GM19351 (cell line): Measurements from ENCODE around the gene SPTBN1.

Source experiments
- ATAC-seq: cut with Tn5 transposase; IDR thresholded peaks from one replicate; pipeline ENCODE4 v1.9.1; 2021; ENCODE audit warnings: mild to moderate bottlenecking, moderate library complexity; ENCODE audit not compliant: unreplicated experiment

SPTBN1 gene

DNA sequence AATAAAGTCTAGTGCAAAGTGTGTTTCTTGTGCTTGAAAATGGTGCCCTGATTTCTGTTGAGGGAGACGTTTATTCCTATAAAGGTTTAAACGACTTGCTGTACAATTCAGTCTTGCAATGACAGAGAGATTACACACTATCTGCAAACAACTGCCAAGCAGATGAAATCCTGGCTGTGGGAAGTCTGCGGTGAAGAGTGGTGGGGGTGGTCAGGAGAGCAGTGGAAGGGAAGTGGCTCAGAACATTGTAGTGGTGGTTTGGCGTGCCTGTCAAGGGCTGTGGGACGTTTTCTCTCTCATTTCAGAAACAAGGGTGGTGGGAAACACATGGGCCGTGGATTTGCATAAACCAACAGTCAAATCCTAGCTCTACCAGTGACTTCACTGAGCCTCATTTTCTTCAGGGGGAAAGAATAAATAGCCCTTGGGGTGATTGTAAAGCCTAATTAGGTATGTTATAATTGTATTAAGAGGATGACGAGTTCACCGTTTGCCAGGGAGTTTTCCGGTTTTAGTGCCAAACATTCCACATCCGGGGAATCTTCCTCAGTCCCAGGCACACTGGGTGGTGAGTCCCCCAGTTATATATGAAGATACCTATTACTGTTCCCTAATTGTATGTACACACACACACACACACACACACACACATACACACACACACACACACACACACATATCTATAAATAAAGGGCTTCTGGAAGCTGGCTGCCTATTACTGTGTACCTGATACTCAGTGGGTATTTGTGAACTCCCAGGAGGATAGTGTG, 115.0 kb downstream of the SPTBN1 start:
- ATAC-seq: peak; percentile 58

DNA sequence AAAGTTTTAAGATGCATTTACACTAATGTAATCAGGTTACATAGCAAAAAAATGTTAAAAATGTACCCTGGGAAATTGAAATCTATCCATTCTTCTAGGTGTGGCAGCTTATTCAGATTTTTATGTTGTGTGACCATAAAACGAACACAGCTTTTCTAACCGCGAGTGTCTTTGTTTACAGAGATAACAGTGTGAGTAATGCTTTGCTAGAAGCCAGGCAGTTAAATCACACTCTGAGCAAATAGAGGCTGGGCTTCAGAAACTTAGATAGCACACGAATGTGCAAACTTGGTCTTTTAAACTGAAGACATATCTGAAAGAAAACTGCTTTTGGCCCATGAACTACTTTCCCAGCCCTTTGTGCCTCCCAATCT, 116.1 kb downstream of the SPTBN1 start:
- ATAC-seq: no peak

DNA sequence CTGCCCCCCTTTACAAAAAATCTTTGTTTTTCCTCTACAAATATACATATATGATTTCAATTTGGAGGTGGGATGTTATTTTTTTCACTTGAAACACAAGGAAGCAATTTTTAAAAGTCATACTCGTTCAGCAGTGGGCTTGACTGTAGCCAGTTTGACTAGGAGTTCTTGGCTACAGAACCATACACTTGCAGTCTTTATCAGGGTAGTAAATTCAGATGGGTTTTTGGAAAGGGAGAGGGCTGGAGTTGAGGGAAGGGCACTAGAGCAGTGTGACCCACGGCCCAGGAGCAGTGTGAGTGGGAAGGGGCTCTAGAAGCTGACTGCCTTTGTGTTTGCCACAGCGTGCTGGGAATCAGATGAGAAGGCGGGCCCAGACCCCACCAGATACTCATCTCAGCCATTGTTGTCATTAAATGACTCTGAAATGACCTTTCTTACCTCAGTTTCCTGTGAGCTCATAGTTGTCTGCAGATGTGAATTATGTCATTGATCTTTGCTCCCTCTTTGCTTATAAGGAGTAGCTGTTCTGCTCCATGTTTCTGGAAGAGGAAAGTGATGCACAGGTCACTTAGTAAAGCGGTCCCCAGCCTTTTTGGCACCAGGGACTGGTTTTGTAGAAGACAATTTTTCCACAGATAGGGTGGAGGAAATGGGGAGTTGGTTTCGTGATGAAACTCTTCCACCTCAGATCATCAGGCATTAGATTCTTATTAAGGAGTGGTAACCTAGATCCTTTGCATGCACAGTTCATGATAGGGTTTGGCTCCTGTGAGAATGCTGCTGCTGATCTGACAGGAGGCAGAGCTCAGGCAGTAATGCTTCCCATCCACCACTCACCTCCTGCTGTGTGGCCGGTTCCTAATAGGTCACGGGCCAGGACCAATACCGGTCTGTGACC, 116.8 kb downstream of the SPTBN1 start:
- peak; percentile 11 for ATAC-seq

DNA sequence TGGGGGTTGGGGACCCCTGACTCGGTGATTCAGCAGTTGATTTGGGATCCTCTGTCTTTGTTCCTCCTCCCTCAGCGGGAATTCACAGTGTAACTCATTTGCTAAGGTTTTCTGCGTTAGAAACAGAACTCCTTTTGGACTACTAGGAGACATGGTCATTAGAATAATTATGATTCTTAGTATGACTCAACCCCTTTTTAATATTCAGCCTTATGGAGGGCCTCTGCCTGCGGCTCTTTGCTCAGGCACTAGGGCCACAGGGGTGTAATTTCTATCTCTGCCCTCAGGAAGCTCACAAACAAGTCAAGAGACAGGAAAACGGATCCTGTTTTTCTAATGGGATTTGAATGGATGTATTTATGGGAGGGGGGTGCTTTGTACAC, 117.4 kb downstream of the SPTBN1 start:
- ATAC-seq: no peak

DNA sequence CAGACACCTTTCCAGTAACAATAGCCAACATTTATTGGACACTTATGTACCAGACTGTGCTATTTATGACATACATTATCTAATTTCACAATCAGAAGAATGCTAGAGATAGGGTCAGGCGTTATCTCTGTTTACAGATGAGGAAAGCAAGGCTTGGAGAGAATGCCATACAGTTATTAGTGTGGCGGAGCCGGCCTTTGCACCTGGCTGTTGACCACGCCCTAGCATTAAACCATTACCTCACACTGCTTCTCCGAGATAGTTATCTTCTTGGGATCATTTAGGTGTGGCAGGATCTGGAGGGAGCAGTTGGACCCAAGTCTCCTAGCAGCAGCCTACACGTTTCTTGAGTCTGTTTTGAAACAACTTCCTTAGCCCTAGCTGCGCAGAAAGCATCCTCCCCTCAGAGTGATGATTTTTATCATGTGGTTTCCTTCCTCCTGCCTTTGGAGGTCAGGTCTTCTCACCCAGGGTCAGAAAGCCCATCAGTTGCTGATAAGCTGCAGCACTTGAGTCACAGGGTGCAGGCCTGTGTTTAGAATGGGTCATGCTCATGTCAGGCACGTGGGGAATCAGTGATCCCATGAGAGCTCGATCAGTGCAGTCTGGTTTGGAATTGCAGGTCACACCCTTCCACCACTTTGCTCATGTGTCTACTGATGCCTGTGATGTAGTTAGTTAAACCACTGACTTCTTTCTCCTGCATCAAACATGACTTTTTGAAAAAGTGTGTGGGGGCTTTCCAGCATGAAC, 118.2 kb downstream of the SPTBN1 start:
- peak; percentile 24 for ATAC-seq

DNA sequence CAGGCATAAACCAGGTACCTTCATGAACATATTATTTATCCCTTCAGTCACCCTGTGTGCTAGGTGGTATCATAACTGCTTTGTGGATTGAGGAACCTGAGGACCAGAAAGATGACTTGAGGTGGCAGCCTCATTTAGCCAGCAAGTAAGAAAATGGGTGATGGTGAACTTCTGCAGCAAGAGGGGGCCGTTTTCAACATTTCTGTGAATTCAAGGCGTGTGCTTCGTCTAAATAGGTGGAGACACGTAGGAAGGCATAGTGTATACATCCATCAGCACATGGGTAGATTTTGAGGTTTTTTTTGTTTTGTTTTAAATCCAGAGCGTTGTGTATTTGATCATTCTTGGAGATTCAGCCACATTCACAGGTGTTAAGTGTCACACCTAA, 118.7 kb downstream of the SPTBN1 start:
- ATAC-seq: no peak

DNA sequence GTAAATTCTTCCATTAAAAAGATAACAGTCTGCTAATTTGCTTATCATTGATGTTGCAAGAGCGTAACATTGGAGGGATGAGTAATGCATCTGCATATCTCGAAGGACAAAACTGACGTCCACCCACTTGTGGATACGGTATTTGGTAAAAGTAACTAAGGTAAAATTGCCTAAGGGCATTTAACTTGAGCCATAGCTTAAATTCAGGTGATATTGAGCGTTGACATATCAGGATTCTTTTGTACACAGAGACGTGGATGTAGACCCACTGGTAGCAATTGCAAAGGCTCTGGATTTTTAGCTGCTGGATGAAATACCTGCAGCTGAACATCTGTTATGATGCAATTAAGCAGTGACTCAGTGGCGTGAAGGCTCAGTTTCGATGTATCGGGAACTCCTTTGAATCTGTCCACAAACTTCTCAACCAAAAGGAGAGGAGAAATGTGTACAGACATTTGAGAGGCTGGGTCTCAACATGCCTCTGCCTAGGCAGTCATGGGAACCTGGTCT, 119.3 kb downstream of the SPTBN1 start:
- ATAC-seq: no peak

DNA sequence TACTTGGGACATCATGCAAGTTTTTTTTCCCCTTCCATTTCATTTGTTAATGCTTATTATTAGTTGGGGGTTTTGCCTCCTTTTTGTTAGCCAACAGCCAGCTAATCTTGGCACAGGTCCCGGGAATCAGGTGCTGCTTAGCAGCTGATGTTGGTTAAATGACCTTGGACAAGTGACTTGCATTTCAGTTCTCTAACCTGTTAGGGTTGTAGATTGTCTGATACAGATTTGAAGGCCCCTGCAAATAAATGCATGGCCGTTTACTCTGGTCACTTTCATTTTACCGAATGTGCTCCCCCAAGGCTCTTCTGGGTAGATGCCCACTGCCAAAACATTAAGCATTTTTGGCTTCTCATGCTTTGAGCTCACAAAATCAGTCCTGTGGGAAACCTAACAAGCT, 120.9 kb downstream of the SPTBN1 start:
- no peak for ATAC-seq

DNA sequence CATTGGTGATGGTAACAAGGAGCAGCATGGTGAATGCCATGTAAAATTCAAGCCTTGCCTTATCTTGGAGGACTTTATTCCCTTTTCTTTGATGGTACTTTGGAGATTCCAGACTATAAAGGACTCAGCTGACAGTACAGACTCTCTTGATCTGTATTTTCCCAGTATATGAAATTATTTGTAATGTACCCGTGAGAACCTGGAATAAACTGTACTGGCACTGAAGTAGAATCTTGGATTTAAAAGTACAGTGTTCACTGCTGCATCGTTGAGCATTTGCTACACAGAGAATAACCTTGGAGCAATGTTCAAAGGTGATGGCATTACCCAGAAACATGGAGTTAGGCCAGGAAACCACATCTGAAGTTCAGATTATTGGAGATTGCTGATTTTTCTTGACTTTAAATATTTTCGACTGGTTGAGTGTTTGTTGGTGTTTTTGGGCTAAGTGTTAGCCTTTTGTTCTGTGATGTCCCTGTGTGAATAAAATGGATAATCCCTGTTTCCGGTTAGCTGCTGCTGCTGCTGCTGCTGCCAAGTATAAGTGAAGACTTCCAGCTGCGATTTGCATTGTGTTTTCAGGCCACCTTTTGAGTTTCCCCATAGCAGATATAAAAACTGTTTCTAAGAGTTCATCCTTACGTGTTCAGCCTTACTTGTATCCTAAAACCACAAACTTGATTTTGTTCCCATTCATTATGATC, 122.0 kb downstream of the SPTBN1 start:
- no peak for ATAC-seq

DNA sequence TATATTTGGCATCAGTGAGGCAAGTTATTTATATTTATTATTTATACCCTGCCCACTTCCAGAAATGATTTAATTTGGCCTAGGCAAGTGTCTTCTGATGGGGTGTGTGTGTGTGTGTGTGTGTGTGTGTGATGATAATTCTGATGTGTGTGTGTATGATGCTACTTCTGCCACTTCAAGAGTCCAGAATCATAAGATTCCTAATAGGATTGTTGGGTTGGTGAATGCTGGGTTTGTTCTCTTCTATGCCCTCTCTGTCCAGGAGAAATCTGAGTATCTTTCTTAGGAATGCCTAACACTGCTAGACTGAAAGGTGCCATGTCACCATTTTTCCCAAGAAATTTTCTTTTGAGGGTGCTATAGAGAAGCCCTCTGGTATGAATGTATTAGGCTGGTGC, 122.5 kb downstream of the SPTBN1 start:
- no peak for ATAC-seq

DNA sequence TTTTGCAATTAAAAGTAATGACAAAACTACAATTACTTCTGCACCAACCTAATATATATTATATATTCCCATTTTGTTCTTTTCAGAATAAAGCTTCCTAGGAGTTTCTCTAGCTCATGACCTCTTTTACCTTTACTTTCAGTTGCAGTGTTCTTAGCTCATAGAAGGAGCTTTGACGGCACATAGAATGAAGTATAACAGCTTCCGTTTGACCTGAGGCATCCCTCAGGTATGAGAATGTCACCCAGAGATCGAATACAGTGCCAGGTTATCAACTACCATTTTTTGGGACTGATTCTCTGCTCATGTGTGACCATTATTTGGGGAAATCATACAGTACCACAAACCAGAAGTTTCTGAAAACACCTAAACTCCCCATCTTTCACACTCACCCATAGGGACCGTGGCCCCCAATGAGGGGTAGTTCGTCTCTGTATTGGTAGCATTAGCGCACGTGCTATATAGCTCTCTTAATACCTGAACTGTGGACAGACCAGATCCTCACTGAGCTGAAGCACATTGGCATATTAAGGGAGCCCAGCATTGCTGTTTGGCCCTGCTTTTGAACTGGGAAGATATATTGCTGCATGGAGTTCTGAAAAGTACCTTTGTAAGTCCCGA, 123.0 kb downstream of the SPTBN1 start:
- no peak for ATAC-seq

DNA sequence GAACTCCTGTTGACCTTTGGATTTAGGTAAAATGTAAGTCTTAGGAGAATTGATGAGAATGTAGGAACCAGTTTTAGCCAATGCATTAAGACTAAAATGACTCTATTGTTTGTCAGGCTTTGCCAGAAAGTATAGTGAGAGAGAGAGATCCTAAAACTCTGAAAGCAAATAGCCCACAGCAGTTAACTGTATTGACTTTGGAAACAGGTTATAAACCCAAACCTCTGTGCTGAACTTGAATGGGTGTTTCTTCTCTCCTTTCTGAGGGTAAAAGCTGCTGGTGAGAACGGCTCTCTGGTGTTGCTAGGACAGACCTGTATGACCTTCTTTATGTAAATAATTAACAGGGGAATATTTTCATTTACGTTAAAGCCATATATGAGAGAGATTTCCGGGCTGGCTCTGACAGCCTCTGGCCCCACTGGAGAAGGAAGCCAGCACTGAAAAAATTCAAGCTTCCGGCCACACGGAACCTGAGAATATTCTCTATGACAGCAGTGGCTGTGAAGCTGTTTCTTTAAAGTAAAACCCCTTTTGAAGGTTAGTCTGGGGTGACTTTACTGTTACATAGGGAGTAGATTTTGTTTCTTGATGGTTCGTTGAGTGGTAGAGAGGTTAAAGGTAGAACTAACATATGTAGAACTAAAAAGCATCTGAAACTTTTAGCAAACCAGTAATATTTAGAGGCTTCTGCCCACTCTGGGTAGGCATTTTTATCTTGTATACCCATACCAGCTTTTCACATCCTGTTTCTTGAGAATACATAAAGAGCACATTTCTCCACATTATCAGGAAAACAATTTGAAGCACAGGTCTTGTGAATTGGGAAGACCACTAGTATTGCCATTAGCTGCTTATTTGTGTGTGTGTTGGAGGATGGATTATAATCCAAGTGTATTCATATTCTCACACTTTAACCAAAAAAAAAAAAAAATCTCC, 123.8 kb downstream of the SPTBN1 start:
- peak; percentile 70 for ATAC-seq

DNA sequence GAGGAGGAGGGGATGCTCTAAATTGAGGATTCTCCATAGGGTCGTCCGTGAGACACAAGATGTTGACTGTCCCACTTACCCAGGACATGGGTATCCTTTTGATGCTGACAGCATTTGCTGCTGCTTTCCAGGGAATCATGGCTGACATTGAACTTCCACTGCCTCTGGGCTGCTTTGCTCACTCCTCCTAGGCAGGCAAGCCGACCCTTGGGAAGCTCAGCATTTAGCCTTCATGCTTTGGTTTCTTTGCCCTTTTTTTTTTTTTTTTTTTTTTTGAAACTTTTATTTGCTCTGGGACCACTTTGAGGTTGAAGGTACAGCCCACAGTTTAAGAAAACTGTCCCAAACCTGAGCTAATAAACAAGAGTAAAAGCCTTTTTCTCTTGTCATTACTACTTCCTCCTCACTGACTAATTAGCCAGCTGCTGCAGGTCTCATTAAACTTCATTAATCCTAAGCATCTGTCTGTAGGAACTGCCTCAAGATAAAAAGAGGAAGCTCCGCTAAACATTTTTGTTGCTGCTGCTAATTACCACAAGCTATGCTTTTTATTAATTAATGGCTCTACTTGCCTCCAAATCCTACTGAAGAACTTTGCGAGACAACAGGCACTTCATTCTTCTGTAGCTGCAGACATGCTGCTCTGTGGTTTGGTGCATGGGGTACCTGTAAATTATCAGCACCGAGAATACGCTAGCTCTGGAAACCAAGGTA, 125.4 kb downstream of the SPTBN1 start:
- peak; percentile 33 for ATAC-seq

DNA sequence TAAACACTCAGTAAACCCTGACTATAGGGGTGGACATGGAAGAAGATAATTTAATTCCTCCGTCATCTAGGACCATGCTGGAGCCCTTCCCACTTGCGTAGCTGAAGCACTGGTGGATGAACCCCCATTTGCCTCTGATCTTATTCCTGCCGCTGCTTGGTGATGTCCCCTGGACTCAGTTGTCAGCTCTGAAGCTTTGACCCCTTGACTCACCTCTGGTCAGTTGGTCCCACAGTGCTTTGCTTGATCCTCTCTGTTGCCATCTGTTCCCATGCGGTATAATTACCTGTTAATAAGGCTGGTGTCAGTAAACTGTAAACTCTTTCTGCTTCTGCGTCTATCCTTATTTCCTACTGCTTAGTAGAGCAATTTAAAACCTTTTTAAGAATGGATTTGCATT, 126.9 kb downstream of the SPTBN1 start:
- no peak for ATAC-seq

DNA sequence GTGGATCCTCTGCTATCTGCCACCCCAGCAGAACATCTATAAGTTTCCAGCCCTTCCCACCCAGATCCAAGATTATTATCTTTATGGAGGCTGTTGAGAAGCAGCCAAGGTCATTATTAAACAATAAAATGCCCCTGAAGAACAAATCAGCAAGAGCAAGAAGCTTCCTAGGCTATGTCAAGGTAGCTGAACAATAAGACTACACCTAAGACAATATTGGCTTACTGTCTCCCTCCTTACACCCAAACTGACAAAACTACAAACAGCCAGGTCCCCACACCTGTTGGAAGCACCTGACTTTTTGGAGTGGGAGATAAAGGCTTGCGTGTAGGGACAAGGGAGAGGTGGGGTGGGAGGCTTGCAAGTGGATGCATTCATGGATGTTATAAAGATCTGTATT, 128.5 kb downstream of the SPTBN1 start:
- no peak for ATAC-seq

DNA sequence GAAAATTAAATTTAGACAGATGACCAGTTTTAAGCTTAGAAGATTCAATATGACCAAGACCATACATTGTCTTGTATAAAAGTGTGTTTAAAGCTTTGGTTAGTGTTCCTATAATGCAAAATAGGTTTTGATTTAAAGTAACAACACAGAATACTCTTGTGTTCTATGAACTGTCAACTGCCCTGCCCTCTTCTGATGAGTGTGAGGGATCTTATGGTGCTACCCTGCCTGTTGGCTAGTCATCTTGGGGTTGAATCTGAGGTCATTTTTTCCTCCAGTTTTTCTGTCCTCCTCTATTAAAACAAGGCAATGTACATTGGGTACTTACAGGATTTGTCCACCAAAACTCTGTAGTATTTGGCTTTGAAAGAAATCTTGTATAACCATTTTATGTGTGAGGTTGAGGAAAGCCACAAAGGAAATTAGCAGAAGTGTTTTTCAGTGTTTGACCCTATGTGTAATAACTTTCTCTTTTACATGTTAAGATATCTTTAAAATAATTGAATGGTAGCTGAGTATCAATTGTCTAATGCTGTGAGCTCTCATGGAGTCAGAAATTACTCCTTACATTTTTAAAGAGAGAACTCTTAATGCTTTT, 129.1 kb downstream of the SPTBN1 start:
- ATAC-seq: no peak

DNA sequence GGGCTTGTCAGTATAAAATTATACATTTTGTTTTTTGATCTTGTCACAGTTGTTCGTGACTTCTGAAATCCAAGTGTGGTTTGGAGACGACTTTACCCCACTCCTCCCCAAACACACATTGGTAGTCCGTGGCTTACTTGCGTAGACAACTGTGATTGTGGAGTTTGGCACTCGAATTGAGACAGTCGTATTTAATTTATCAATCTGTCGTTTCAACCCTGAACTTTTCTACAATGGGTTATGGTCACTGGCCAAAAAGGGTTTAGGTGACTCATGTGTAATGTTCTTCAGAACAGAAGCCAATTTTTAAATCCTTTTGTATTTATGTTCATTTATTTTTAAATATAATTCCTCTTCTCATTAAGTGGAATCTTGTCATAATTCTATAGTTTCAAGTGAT, 129.9 kb downstream of the SPTBN1 start:
- ATAC-seq: no peak

DNA sequence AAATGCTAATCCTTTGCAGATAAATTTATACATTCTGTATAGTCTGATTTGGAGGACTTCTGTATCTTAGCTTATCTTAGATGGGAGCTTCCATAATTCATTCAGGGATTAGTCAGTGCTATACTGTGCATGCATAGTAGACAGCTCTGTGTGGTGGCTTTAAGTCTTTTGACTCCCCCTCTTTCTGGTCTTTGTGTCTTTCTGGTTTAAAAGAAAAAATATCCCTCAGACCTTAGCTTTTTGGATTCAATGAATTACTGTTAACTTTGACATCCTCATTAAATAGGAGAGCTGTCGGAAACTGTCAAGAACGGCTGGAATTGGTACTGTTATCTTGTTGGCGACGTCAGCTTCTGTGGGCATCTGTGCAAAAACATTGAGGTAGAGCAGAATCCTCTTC, 130.4 kb downstream of the SPTBN1 start:
- ATAC-seq: no peak
